ENCODE data around the gene DDX20.
"Not testable (repeated sequence)": the region's sequence is repeated elsewhere in the genome, so short reads cannot be mapped to it uniquely, and the experiment has no call there.

Gene DDX20

DNA sequence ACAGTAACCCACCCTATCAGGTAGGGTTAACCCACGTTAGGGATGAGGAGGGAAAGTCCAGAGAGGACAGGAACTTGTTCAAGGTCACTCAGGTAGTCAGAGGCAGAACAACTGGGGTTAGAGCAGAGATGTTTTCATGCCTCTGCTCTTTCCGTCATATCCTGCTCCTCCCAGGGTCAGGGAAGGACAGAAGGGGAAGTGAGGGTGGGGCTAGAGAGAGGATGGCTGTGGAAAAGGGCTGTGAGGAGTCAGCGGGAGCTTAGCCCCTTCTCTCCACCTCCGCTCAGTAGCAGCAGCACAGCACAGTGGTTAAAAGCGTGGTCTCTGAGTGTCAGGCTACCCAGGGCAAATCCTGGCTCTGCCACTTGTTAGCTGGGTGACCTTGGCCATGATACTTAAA, 36.5 kb downstream of the DDX20 start:
- FAIRE-seq = no peak

DNA sequence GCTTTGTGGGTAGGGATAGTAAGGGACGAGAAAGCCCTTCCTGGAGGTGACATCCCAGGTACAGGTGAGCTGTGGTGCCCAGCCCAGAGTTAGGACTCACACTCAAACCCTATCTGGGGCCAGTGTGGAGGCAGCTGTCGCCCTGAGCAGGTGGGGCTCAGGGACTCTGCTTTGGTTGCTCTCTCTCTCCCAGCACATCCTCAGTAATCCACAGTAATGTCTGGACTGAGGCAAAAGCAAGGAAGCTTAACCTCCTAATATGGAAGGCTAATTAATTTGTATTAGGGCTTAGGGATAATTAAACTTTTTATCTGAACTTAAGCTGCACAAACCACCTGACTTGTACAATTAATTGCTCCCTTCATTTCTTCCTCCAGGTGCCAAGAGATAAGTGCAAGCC, 38.2 kb downstream of the DDX20 start:
- no peak for FAIRE-seq

DNA sequence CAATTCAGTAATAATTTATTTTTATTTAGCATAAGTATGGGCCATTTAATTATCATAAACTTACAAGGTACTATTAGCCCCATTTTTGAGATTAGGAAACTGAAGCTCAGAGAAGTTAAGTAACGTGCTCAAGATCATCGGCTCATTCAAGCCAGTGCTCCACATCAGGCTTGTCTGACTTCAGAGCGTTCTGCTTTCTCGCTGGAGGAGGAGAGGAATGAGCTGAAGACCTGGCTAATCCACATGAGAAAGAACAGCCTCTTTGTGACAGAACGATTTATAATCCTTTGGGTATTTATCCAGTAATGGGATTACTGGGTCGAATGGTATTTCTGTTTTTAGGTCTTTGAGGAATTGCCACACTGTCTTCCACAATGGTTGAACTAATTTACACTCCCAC, 39.7 kb downstream of the DDX20 start:
- FAIRE-seq = no peak

- no peak for FAIRE-seq
These were observed 42.9 kb downstream of the DDX20 start for GRCh38 chr1:111798580-111798979.

DNA sequence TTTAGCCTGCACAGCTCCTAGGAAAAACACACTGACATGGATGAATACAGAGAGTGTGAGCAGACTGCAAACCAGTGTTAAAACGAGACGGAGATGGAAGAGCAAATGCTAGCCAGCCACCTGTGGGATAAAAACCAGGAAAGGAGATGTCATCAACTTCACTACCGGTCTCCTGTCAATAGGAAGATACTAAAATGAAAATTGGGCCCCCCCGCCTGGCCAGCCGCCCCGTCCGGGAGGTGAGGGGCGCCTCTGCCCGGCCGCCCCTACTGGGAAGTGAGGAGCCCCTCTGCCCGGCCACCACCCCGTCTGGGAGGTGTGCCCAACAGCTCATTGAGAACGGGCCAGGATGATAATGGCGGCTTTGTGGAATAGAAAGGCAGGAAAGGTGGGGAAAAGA, 44.0 kb downstream of the DDX20 start:
- FAIRE-seq = not testable (repeated sequence)

- no peak for FAIRE-seq
These were observed 45.6 kb downstream of the DDX20 start for GRCh38 chr1:111801071-111801850.

- no peak for FAIRE-seq
These were observed 46.4 kb downstream of the DDX20 start for GRCh38 chr1:111802110-111802509.

- no peak for FAIRE-seq
These were observed 47.3 kb downstream of the DDX20 start for GRCh38 chr1:111802984-111803383.

DNA sequence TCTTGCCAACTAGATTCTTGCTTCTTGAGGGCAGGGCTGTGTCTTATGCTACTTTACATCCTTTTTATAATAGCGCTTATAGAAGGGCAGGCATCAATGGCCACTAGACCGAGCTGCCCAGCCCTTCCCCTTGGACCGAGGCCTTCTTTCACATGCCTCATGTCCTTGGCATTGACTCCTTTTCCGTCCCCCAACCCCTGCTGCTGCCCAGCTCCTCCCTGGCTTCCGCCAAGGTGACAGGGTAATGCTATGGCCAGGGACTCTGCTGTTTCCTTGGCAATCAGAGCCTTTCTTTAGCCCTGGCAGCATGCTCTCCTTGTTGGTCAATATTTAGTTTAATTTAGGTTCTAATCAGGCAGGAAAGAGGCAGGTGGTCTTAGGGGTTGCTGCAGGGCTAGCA, 48.2 kb downstream of the DDX20 start:
- no peak for FAIRE-seq

GRCh38 chr1:111804776-111805175, 49.1 kb downstream of the DDX20 start:
- no peak for FAIRE-seq

GRCh38 chr1:111805251-111805650, 49.5 kb downstream of the DDX20 start:
- no peak for FAIRE-seq

GRCh38 chr1:111811891-111812290, 56.2 kb downstream of the DDX20 start:
- FAIRE-seq = no peak

- FAIRE-seq = no peak
These were observed 56.6 kb downstream of the DDX20 start for GRCh38 chr1:111812306-111812705.

- no peak for FAIRE-seq
These were observed 58.0 kb downstream of the DDX20 start for GRCh38 chr1:111813440-111814304.

GRCh38 chr1:111814305-111814628, 58.6 kb downstream of the DDX20 start:
- FAIRE-seq = no peak

DNA sequence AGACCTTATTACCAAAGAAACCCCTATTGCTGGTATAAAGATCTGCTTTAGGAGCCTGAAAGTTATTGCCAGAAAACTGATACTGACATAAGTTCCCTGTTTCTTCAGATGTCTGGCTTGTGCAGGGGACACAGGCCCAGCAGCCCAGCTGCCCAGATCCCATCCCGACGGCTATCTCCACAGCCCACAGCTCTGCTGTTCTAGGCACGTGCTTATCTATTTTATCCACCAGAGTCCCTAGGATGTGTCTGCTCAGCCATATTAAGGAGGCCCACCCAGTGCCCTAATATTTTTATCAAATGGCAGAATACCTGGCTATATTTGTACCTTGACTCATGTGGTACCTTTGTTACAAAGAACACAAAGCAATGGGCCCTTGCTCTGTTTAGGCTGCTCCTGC, 58.9 kb downstream of the DDX20 start:
- FAIRE-seq = no peak

All from A204.1 (cell line).